ENCODE data around the gene C2orf49.

C2orf49 gene

GRCh38 chr2:105376789-105377240, 39.5 kb downstream of the C2orf49 start:
- Histone ChIP-seq H3K36me3 (ENCODE audit: insufficient read depth) (no peaks in the 10 kb centered on the region), H3K4me2 (no peak overlapping the region), H3K9ac (no peak overlapping the region), H3K4me3 (IDR thresholded peaks at IDR 0.05; ENCODE audit: insufficient read depth, low read depth, low read length) (no peak overlapping the region), H4K20me1 (ENCODE audit: insufficient read depth) (no peaks in the 10 kb centered on the region), H2AFZ (ENCODE audit: low read depth) (no peak overlapping the region), H3K79me2 (ENCODE audit: insufficient read depth, low read depth) (no peaks in the 10 kb centered on the region), H3K4me1 (ENCODE audit: low read depth, poor library complexity, severe bottlenecking) (no peaks in the 10 kb centered on the region), H3K27me3 (ENCODE audit: insufficient read depth, low read depth) (no peaks in the 10 kb centered on the region), H3K27ac (no peak overlapping the region)
- no peak for TF ChIP-seq CTCF (conservative IDR thresholded peaks at IDR 0.05; ENCODE audit: low read depth, low read length)

- Histone ChIP-seq H3K27ac (no peak overlapping the region), H4K20me1 (ENCODE audit: insufficient read depth) (no peaks in the 10 kb centered on the region), H3K79me2 (ENCODE audit: insufficient read depth, low read depth) (no peaks in the 10 kb centered on the region), H3K36me3 (ENCODE audit: insufficient read depth) (no peaks in the 10 kb centered on the region), H3K4me1 (ENCODE audit: low read depth, poor library complexity, severe bottlenecking) (peaks cover 9% of the 10 kb centered on the region), H3K9ac (no peak overlapping the region), H3K4me2 (no peak overlapping the region), H3K4me3 (IDR thresholded peaks at IDR 0.05; ENCODE audit: insufficient read depth, low read depth, low read length) (no peak overlapping the region), H2AFZ (ENCODE audit: low read depth) (no peak overlapping the region), H3K27me3 (ENCODE audit: insufficient read depth, low read depth) (no peaks in the 10 kb centered on the region)
- no peak for TF ChIP-seq CTCF (conservative IDR thresholded peaks at IDR 0.05; ENCODE audit: low read depth, low read length)
Measured at GRCh38 chr2:105377871-105378270, 40.5 kb downstream of the C2orf49 start.

GRCh38 chr2:105378276-105378840, 41.0 kb downstream of the C2orf49 start:
- Histone ChIP-seq H3K36me3 (ENCODE audit: insufficient read depth) (no peaks in the 10 kb centered on the region), H3K79me2 (ENCODE audit: insufficient read depth, low read depth) (no peaks in the 10 kb centered on the region), H3K27ac (no peak overlapping the region), H3K27me3 (ENCODE audit: insufficient read depth, low read depth) (no peaks in the 10 kb centered on the region), H3K4me1 (ENCODE audit: low read depth, poor library complexity, severe bottlenecking) (peaks cover 13% of the 10 kb centered on the region), H4K20me1 (ENCODE audit: insufficient read depth) (no peaks in the 10 kb centered on the region), H3K9ac (no peak overlapping the region), H2AFZ (ENCODE audit: low read depth) (no peak overlapping the region), H3K4me2 (no peak overlapping the region), H3K4me3 (IDR thresholded peaks at IDR 0.05; ENCODE audit: insufficient read depth, low read depth, low read length) (no peak overlapping the region)
- TF ChIP-seq CTCF (conservative IDR thresholded peaks at IDR 0.05; ENCODE audit: low read depth, low read length), result no peak

- TF ChIP-seq CTCF (conservative IDR thresholded peaks at IDR 0.05; ENCODE audit: low read depth, low read length), result no peak
- no peaks in the 10 kb centered on the region for H3K36me3 ChIP-seq (ENCODE audit: insufficient read depth)
- H3K4me2 ChIP-seq, result no peak overlapping the region
- no peak overlapping the region for H3K9ac ChIP-seq
- H3K4me3 ChIP-seq (IDR thresholded peaks at IDR 0.05; ENCODE audit: insufficient read depth, low read depth, low read length), result no peak overlapping the region
- H4K20me1 ChIP-seq (ENCODE audit: insufficient read depth), result no peaks in the 10 kb centered on the region
- no peak overlapping the region for H2AFZ ChIP-seq (ENCODE audit: low read depth)
- H3K27me3 ChIP-seq (ENCODE audit: insufficient read depth, low read depth), result no peaks in the 10 kb centered on the region
- H3K27ac ChIP-seq, result no peak overlapping the region
- H3K4me1 ChIP-seq (ENCODE audit: low read depth, poor library complexity, severe bottlenecking), result peaks cover 18% of the 10 kb centered on the region
- H3K79me2 ChIP-seq (ENCODE audit: insufficient read depth, low read depth), result no peaks in the 10 kb centered on the region
Measured at GRCh38 chr2:105378921-105379383, 41.6 kb downstream of the C2orf49 start.

Measured in KMS-11 (cell line).